CD4-positive, alpha-beta T cell treated with Interleukin-6 for 4 hours (primary cell): ENCODE measurements around the gene GFY.

Source experiments
- DNase-seq: peaks from one replicate; pipeline ENCODE4 v3.0.0-alpha.2; 2020; ENCODE audit warnings: mixed read lengths

GFY gene

GRCh38 chr19:49428547-49429451 is 3.6 kb downstream of the GFY start:
- DNase-seq: no peak

GRCh38 chr19:49430172-49430677 is 5.0 kb downstream of the GFY start:
- DNase-seq: no peak

- DNase-seq: peak; percentile 36
Measured at GRCh38 chr19:49430678-49431329, 5.6 kb downstream of the GFY start.

- DNase-seq: peak; percentile 29
Measured at GRCh38 chr19:49431330-49431749, 6.2 kb downstream of the GFY start.

GRCh38 chr19:49432141-49433073 is 7.2 kb downstream of the GFY start:
- DNase-seq: peak; percentile 45

GRCh38 chr19:49433240-49433901 is 8.2 kb downstream of the GFY start:
- no peak for DNase-seq

GRCh38 chr19:49434907-49435583 is 9.9 kb downstream of the GFY start:
- no peak for DNase-seq

GRCh38 chr19:49435670-49436069 is 10.5 kb downstream of the GFY start:
- no peak for DNase-seq

GRCh38 chr19:49436381-49437017 is 11.3 kb downstream of the GFY start:
- DNase-seq: peak; percentile 53

GRCh38 chr19:49437231-49437630 is 12.0 kb downstream of the GFY start:
- DNase-seq: no peak

- DNase-seq: no peak
Measured at GRCh38 chr19:49438261-49438660, 13.1 kb downstream of the GFY start.

GRCh38 chr19:49439836-49440235 is 14.6 kb downstream of the GFY start:
- no peak for DNase-seq

GRCh38 chr19:49440439-49441209 is 15.4 kb downstream of the GFY start:
- DNase-seq: no peak

- peak; percentile 44 for DNase-seq
Measured at GRCh38 chr19:49441210-49441959, 16.2 kb downstream of the GFY start, which contains the start of gene SLC17A7. SLC17A7 (minus strand) TSS chr19:49441527; CDS start chr19:49441379, 148 bp downstream.

GRCh38 chr19:49441960-49442350 is 16.8 kb downstream of the GFY start:
- DNase-seq: no peak

- DNase-seq: peak; percentile 25
Measured at GRCh38 chr19:49442354-49442753, 17.2 kb downstream of the GFY start.

- peak; percentile 70 for DNase-seq
Measured at GRCh38 chr19:49442771-49443365, 17.7 kb downstream of the GFY start.

- DNase-seq: peak; percentile 95
Measured at GRCh38 chr19:49443366-49444099, 18.3 kb downstream of the GFY start.
